PC-9 (cell line): Measurements from ENCODE around the gene TNFSF11. TPM values are rescaled to one million over a fixed set of nuclear protein-coding genes. Genes with fewer than 3 reads are reported as not detected.

Experiments
- BruUV-seq: library from RNA; stranded (reverse); fragments of 400-500 nt; replicated peaks from 2 replicates; lab custom pipeline; 2021; lab: Mats Ljungman, UMichigan
- CTCF ChIA-PET: fragments of 300-600 bp; sonication (Branson Sonifier 250); formaldehyde crosslinking; loops from one replicate; lab custom pipeline; 2022; ENCODE audit warnings: antibody characterized with exemption; lab: Charles Lee
- POLR2A ChIA-PET: fragments of 300-600 bp; sonication (Branson Sonifier 250); formaldehyde crosslinking; loops from one replicate; lab custom pipeline; 2022; ENCODE audit warnings: antibody characterized with exemption; ENCODE audit not compliant: unreplicated experiment; lab: Charles Lee
- DNase-seq, 2 experiments: peaks; one replicate each; pipeline versions ENCODE4 v3.0.0 to v3.0.0-alpha.2; 2015 to 2022; ENCODE audit warnings: mixed read lengths in 1 of 2
- H2AFZ ChIP-seq: fragments of 200-600 bp; sonication (generic); 2 replicates; pipeline ENCODE4 v1.8.1; 2017; ENCODE audit warnings: antibody characterized with exemption
- H3F3A ChIP-seq: fragments of 200-600 bp; sonication (generic); 2 replicates; pipeline ENCODE4 v1.8.1; 2017; ENCODE audit warnings: antibody characterized with exemption, mild to moderate bottlenecking, low read depth; ENCODE audit not compliant: insufficient read depth
- H3K27ac ChIP-seq: fragments of 200-600 bp; sonication (generic); 2 replicates; pipeline ENCODE4 v1.6.1; 2016; ENCODE audit warnings: mixed run types
- H3K27me3 ChIP-seq: fragments of 200-600 bp; sonication (generic); 2 replicates; pipeline ENCODE4 v1.6.1; 2016; ENCODE audit warnings: low read depth, mixed run types; ENCODE audit not compliant: insufficient read depth
- H3K36me3 ChIP-seq: fragments of 200-600 bp; sonication (generic); 2 replicates; pipeline ENCODE4 v1.6.1; 2016; ENCODE audit warnings: low read depth, mixed run types
- H3K4me1 ChIP-seq: fragments of 200-600 bp; sonication (generic); replicated peaks from 2 replicates; pipeline ENCODE4 v1.6.1; 2016; ENCODE audit warnings: mixed run types; ENCODE audit not compliant: insufficient read depth
- H3K4me2 ChIP-seq: fragments of 200-600 bp; sonication (generic); 2 replicates; pipeline ENCODE4 v1.6.1; 2017; ENCODE audit warnings: mixed run types
- H3K4me3 ChIP-seq: fragments of 200-600 bp; sonication (generic); 2 replicates; pipeline ENCODE4 v1.6.1; 2016; ENCODE audit warnings: mixed run types
- H3K79me2 ChIP-seq: fragments of 200-600 bp; sonication (generic); 2 replicates; pipeline ENCODE4 v1.6.1; 2017; ENCODE audit warnings: low read depth, mixed run types
- H3K9me2 ChIP-seq: fragments of 200-600 bp; sonication (generic); 2 replicates; pipeline ENCODE4 v1.8.1; 2017; ENCODE audit warnings: mild to moderate bottlenecking; ENCODE audit not compliant: insufficient read depth
- H3K9me3 ChIP-seq: fragments of 200-600 bp; sonication (generic); 2 replicates; pipeline ENCODE4 v1.8.1; 2016; ENCODE audit warnings: low read depth; ENCODE audit not compliant: insufficient read depth
- H4K20me1 ChIP-seq: fragments of 200-600 bp; sonication (generic); 2 replicates; pipeline ENCODE4 v1.8.1; 2017; ENCODE audit not compliant: insufficient read depth
- EZH2 ChIP-seq: fragments of 200-600 bp; sonication (generic); IDR thresholded peaks from 2 replicates; pipeline ENCODE4 v1.8.0; 2017; ENCODE audit warnings: antibody characterized with exemption, low read depth
- intact Hi-C: fragments of 100-400 bp; cut with micrococcal nuclease; formaldehyde crosslinking; loops from one replicate; pipeline ENCODE4 v1.10.0; 2022; ENCODE audit not compliant: unreplicated experiment
- total RNA-seq: library from RNA; stranded (reverse); gene quantifications from 2 replicates; pipeline ENCODE4 v1.2.3, GENCODE V29; 2021
- TF ChIP-seq, protein P1 (sequence below): fragments of 200-600 bp; sonication (generic); conservative IDR thresholded peaks from 2 replicates; pipeline ENCODE4 v1.6.1; 2017; ENCODE audit warnings: mixed run types, antibody characterized with exemption, mild to moderate bottlenecking, moderate library complexity

The TNFSF11 gene
- total RNA-seq, 1 experiment from 2014 or later = not detected

- TF ChIP-seq EZH2 = no peak
- TF ChIP-seq, protein P1, sequence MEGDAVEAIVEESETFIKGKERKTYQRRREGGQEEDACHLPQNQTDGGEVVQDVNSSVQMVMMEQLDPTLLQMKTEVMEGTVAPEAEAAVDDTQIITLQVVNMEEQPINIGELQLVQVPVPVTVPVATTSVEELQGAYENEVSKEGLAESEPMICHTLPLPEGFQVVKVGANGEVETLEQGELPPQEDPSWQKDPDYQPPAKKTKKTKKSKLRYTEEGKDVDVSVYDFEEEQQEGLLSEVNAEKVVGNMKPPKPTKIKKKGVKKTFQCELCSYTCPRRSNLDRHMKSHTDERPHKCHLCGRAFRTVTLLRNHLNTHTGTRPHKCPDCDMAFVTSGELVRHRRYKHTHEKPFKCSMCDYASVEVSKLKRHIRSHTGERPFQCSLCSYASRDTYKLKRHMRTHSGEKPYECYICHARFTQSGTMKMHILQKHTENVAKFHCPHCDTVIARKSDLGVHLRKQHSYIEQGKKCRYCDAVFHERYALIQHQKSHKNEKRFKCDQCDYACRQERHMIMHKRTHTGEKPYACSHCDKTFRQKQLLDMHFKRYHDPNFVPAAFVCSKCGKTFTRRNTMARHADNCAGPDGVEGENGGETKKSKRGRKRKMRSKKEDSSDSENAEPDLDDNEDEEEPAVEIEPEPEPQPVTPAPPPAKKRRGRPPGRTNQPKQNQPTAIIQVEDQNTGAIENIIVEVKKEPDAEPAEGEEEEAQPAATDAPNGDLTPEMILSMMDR = no peak
- Histone ChIP-seq H4K20me1 (no peaks in the 10 kb centered on the region), H3F3A (no peaks in the 10 kb centered on the region), H3K79me2 (no peaks in the 10 kb centered on the region), H3K9me3 (no peaks in the 10 kb centered on the region), H2AFZ (no peak overlapping the region), H3K4me3 (no peak overlapping the region), H3K36me3 (no peaks in the 10 kb centered on the region), H3K27me3 (no peaks in the 10 kb centered on the region), H3K4me2 (no peak overlapping the region), H3K27ac (no peak overlapping the region), H3K9me2 (no peaks in the 10 kb centered on the region), H3K4me1 (no peaks in the 10 kb centered on the region)
- ChIA-PET POLR2A (no interaction called here), CTCF (no interaction called here)
- no TSS peak for BruUV-seq
- intact Hi-C loops = no loop called here
- DNase-seq = no peak
Measured at GRCh38 chr13:42651936-42652641, 78.1 kb downstream of the TNFSF11 start.

GRCh38 chr13:42652642-42653415 lies 78.9 kb downstream of the TNFSF11 start:
- H4K20me1 ChIP-seq = no peaks in the 10 kb centered on the region
- intact Hi-C loops = no loop called here
- H3K9me3 ChIP-seq = no peaks in the 10 kb centered on the region
- H3F3A ChIP-seq = no peaks in the 10 kb centered on the region
- H3K79me2 ChIP-seq = no peaks in the 10 kb centered on the region
- ChIA-PET POLR2A (no interaction called here), CTCF (no interaction called here)
- no peak overlapping the region for H2AFZ ChIP-seq
- no TSS peak for BruUV-seq
- no peaks in the 10 kb centered on the region for H3K4me1 ChIP-seq
- no peak for TF ChIP-seq EZH2
- TF ChIP-seq, protein P1 = no peak
- H3K27me3 ChIP-seq = no peaks in the 10 kb centered on the region
- DNase-seq = peak in 1 of 2 experiments; percentile 44
- H3K4me3 ChIP-seq = no peak overlapping the region
- H3K9me2 ChIP-seq = no peaks in the 10 kb centered on the region
- no peaks in the 10 kb centered on the region for H3K36me3 ChIP-seq
- H3K4me2 ChIP-seq = no peak overlapping the region
- H3K27ac ChIP-seq = no peak overlapping the region

- TF ChIP-seq, protein P1 = no peak
- TF ChIP-seq EZH2 = no peak
- intact Hi-C loops = no loop called here
- Histone ChIP-seq H3K4me3 (no peak overlapping the region), H2AFZ (no peak overlapping the region), H3K9me3 (no peaks in the 10 kb centered on the region), H3F3A (no peaks in the 10 kb centered on the region), H3K9me2 (no peaks in the 10 kb centered on the region), H3K4me2 (no peak overlapping the region), H3K79me2 (no peaks in the 10 kb centered on the region), H4K20me1 (no peaks in the 10 kb centered on the region), H3K27ac (no peak overlapping the region), H3K36me3 (no peaks in the 10 kb centered on the region), H3K4me1 (no peaks in the 10 kb centered on the region), H3K27me3 (no peaks in the 10 kb centered on the region)
- no TSS peak for BruUV-seq
- POLR2A ChIA-PET = no interaction called here
- no peak for DNase-seq
- CTCF ChIA-PET = no interaction called here
Measured at GRCh38 chr13:42653679-42654078, 79.7 kb downstream of the TNFSF11 start.
